Midbrain (tissue), 1 donor: ENCODE measurements around the gene SBF2.

Experiments
- DNase-seq: peaks from one replicate; lab custom pipeline; 2025; lab: John Stamatoyannopoulos, UW

Gene SBF2

DNA sequence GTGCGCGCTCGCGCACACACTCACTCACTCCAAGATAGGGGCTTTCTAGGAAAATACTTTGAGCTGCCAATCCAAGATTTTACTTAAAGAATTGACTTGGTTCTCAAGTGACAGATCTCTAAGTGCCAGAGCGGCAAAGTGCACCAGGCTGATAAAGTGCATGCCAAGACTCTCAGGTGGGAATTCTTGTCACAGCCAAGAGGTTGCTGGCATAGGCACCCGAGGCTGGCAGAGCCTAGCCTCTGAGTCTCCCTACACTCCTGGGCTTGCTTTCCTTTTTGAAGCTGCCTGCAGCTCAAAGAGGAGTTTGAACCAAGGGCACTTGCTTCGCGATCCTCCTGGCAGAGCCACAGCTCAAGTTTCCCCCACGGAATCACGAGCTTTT is 8.3 kb upstream of the SBF2 start:
- DNase-seq, result no peak

GRCh38 chr11:10301656-10302358 is 7.8 kb upstream of the SBF2 start:
- no peak for DNase-seq

DNA sequence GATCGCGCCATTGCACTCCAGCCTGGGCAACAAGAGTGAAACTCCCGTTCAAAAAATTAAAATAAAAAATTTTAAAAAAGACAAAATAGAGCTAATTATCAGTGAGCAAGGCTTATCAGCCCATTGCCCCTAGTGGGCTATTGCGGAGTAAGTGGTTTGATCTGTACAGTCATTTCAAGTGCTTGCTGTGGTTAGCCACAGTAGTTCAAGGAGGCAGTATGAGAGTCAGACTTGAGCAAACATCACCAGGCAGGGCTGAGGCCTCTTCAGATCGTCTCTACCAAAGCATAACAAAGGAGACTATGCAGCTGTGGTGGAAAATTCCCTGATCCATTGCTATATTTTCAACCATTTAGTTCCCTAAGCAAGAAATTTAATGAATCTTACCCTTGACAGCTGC is 4.3 kb upstream of the SBF2 start:
- no peak for DNase-seq

- DNase-seq, result peak; percentile 14
Measured at GRCh38 chr11:10295064-10295901, 1.3 kb upstream of the SBF2 start.

DNA sequence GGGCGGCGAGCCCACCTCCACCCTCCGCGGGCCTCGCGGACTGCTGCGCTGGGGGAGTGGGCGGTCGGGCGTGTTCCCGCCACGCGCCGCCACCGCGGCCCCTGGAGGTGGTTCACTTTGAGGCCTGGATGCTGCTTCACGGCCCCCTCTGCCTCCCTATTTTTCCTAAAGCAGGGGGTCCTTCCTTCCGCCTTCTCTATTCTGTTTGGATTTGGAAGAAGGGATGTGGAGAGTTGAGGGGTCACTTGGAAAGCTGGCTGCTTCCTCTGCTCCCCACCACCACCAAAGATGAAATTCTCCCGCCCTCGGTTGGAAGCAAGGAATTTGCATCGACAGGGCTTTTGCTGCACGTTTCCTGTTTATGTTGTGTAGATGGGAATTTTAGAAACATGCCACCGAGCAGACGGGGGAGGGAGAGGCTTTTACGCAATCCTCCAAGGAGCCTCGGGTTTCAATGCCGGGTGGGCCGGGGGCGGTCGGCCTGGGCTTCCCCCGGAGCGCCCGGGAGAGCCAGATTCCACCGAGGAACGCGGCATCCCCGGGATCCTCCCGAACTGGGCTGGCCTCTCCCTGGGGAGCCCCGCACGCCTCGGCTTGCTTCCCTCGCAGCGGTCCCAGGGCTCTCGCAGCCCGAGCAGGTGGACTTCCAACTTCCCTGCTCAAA is 403 bp upstream of the SBF2 start:
- no peak for DNase-seq

DNA sequence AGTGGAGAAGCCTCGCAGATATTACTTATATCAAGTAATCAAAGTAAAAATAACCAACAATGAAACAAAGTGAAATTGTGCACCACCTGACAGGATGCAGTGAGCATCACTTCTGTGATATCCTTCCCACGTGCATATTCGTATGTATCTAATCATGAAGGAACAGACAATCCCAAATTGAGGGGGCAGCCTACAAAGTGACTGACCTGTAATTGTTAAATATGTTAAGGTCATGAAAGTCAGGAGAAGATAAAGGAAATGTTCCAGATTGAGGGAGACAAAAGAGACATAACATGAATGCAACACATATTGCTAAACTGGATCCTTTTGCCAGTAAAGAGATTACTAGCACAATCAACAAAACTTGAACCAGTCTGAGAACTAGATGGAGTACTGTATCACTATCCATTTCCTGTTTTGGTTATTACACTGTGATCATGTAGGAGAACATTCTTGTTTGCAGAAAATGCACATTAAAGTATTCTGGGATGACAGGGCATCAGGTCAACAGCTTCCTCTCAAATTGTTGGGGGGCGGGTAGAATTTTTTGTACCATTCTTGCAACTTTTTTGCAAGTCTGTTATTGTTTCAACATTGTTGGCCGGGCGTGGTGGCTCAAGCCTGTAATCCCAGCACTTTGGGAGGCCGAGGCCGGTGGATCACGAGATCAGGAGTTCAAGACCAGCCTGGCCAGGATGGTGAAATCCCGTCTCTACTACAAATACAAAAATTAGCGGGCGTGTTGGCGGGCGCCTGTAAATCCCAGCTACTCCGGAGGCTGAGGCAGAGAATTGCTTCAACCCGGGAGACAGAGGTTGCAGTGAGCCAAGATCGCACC is 2.0 kb downstream of the SBF2 start:
- no peak for DNase-seq

DNA sequence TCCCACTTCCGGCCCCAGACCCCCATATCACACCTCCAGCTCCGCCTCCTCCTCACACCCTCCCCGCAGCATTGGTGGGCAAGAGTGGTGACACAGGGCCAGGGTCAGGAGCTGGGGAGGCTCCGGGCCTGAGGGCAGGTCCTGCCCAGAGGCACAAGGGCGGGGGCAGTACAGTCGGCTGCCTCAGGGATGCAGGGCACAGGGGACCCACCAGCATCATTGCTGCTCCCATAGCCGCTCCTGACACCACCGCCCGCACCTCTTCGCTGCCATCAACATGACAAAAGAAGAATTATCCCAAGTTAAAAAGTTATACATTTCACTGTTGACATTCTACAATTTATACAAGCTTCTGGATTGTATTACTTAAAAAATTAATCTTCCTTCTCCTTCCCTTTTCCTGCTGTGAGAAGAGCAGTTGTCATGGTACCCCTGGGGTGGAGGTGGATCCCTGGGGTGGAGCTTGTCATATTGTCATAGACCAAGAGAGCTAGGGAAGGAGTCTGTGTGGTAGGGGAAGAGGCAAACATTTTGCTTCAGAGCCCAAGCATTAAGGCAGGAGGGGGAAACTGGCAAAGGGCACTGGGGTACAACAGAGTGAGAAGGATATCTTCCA is 4.1 kb downstream of the SBF2 start:
- DNase-seq, result no peak

DNA sequence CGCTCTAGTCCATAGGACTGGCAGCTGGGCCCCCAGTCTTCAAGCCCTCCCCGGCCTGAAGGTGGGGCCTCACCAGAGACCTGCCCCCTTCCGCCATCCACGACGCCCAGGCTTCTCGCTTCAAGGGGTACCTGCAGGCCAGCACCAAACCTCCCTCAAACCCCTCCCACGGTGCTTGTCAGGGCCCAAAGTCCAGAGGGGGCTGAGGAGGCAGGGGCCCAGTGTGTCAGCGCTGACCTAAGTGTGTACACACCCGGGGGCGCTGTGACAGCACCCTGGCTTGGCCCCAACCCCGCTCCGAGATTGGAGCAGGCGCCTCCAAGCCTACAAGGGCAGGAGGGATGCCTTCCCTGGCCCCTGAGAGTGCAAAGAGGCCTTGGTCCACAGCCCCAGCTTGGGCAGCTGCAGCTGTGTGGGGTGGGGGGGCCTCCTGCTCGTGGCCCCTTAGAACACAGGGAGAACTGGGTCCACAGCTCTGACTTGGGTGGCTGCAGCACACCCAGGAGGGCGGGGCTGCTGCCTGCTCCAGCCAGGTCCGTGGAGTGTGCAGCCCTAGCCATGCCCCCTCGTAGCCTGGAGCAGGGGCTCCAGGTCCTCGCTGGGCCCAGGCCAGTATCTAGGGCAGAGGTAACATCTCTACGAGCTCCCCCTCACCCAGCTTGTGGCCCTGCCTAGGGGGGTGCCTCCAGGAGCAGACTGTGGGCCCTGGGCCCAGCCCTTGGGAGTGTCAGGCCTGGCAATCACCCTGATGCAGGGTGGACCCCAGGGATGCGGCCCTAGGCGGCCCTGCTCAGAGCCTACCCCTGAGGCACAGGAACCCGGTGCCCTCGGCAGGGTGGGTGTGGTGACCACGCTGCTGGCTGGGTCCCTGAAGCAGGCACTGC is 4.9 kb downstream of the SBF2 start:
- no peak for DNase-seq

GRCh38 chr11:10287766-10288715 is 6.0 kb downstream of the SBF2 start:
- DNase-seq, result no peak

DNA sequence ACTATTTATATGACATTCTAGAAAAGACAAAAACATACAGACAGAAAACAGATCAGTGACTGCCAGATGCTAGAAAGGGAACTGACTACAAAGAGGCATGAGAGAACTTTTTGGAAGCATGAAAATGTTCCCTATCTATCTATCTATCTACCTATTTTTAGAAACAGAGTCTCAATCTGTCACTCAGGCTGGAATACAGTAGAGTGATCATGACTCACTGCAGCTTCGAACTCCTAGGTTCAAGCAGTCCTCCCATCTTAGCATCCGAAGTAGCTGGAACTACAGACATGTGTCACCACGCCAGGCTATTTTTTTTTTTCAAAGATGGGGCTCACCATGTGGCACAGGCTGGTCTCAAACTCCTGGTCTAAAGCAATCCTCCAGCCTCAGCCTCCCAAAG is 6.9 kb downstream of the SBF2 start:
- no peak for DNase-seq

DNA sequence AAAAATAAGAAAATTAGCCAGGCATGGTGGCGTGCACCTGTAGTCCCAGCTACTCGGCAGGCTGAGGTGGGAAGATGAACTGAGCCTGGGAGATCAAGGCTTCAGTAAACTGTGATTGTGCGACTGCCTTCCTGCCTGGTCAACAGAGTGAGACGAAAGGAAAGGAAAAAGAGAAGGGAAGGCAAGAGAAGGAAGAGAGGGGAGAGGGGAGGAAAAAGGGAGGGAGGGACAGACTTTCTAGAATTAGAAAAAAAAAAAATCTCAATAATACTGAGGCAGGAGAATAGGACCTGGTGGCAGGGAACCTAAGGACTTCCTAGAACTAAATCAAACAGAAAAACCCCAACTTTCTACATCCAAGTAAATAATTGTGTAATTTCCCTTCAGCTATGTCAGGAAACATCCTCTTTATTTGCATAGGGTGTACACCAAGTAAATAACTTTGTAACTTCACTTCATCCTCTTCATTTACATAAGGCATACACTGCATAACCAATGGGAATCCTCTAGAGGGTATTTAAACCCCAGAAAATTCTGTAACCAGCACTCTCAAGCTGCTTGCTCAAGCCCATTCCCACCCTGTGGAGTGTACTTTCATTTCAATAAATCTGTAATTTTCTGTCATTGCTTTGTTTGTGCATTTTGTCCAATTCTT is 8.7 kb downstream of the SBF2 start:
- DNase-seq, result no peak

DNA sequence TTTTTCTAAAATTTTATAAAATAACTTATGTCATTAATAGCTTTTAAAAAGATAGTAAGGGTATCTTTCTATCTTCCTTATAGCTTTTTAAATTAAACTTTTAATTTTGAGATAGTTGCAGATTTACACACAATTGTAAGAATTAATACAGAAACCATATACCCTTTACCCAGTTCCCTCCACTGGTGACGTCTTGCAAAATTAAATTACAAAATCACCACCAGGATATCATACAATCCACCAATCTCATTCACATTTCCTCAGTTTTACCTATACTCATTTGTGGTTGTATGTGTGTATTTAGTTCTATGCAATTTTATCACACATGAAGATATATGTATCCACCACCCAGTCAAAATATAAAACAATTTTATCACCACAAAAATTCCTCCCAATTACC is 10.0 kb downstream of the SBF2 start:
- DNase-seq, result no peak

DNA sequence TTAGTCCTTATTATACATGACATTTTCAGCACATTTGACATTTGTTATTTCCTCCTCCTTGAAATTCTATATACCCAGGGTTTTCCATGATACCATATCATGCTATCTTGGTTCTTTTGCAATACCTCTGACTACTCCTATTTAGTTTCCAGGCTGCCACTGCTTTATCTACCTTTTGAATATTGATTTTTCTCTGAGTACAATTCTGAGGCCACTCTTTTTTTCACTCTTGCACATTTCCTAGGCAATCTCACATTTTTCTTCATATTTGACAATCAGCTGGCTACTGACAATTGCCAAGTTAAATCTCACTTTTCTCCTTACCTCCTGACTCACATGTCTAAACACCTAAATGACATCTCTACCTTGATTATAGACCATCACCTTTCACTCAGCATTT is 11.9 kb downstream of the SBF2 start:
- no peak for DNase-seq

DNA sequence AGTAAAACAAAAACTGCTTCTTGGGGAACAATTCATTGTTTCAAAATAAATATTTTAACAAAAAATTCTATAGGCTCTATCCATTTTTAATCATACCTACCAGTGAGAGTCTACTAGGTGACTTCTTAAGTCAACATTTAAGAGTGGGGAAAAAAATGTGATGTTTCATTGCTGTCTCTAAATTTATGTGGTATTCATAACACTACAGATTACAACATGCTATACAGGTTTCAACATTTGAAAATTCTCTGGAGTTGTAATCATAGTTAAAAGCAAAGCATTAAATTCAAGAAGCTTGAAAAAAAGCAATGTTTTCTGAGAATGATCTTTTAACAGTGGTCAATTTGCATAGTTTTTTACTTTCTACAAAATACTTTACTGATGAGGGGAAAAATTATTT is 18.3 kb downstream of the SBF2 start:
- no peak for DNase-seq

DNA sequence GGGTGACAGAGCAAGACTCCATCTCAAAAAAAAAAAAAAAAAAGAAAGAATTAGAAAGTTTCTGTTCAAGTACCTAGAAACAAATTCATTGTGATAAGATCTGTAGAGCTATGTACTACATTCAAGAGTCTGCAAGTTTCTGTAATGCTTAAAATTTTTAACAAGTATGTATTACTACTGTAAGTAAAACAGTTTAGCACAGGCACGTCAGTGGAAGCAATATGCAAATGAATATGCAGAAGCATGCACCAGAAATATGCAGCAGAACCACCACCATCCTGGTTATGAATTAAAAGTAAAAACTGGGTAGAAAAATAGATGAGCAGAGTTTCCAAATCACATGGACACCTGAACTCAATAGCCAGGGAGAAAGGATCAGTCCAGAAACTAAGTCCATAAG is 19.3 kb downstream of the SBF2 start:
- DNase-seq, result no peak

DNA sequence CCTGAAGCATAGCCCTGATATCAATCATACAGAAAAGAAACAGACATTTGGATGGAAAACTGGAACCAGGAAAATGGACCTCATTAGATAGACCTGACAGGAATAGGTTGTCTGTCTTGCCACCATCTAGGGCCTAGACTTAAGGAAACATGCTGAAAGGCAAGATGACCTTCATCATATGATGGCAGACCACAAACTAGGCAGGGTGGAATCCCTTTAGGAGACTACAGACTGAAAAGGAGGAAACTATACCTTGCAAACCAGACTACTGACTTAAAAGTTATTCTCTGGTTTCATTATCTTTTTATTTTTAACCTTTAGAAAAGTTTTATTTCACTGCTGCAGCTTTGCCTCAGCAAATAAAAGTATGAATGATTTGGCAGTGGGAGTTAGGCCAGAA is 20.3 kb downstream of the SBF2 start:
- no peak for DNase-seq

GRCh38 chr11:10272132-10272531 is 21.9 kb downstream of the SBF2 start:
- DNase-seq, result no peak

DNA sequence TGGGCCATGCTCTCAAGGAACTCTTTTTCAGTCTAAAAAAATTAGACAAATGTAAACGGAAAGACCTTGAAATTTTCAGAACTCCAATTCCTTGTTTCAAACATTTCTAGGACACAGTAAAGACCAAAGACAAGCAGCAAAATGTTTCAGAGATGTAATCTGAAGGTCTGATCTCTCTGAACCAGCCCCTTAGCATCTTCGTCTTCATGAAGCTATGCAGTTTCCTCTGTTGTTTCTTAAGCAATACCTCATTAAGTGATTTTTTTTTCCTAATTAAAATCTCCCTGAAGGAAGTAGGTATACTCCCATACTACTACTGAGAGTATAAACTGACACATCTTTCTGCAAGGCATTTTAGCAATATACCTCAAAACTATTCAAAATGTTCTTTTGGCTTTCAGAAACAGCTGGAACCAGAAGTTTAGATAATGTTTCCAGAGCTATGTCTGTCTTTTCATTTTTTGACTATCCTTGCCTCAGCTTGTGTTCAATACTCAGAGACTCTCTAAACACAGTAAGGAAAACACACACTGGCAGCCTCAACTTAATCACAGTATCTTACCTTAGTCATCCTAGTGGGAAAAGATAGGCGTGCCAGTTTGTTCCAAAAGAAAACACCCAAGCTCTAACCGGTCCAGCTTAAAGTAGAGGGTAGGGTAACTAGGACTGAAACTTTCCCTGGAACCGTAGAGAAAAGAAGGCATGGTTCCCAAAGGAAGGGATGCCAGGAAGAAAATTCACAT is 25.1 kb downstream of the SBF2 start:
- DNase-seq, result no peak
